ENCODE data around the gene TNFRSF4. TPM values are rescaled to one million over a fixed set of nuclear protein-coding genes. Genes with fewer than 3 reads are reported as not detected.

TNFRSF4 gene
- total and polyA plus RNA-seq, 4 donors, result 0.08 to 0.35 (median 0.15) TPM; not detected in 1

DNA sequence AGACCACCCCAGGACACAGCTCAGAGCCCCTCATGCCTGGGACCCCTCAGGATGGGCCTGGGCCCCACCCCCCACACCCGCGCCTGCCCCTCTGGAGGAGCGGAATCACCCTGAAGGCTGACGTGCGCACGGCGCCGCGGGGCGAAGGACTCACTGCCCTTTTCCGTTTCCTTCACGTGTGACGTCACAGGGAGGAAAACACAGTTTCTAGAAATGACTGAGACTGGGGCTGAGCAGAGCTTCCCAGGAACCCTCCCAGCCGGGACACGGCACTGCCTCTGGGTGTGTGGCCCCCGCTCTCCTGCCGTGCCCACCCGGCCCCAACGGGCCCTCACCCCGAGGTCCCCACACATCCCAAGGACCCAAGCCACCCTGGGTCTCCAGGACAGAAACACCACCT lies 5.4 kb upstream of the TNFRSF4 start:
- no peak for DNase-seq (ENCODE audit: low spot score)
- Histone ChIP-seq H3K9me3 (ENCODE audit: control insufficient read depth in 4 of 4, low read length in 3 of 4) (no peaks in the 10 kb centered on the region), H3K4me1 (ENCODE audit: control insufficient read depth in 4 of 4, insufficient read depth in 4 of 4, low read length in 3 of 4) (peaks cover 0 to 5% (median 0%) of the 10 kb centered on the region in 4 donors), H3K9ac (ENCODE audit: low read depth in 1 of 2, low read length in 2 of 2) (no peak overlapping the region), H3K27me3 (ENCODE audit: control insufficient read depth in 4 of 4, insufficient read depth in 4 of 4, low read length in 3 of 4) (no peaks in the 10 kb centered on the region), H3K36me3 (ENCODE audit: control insufficient read depth in 4 of 4, insufficient read depth in 3 of 4, low read depth in 1 of 4, low read length in 3 of 4) (peaks cover 21 to 69% (median 32%) of the 10 kb centered on the region in 4 donors), H3K4me3 (ENCODE audit: low read depth in 1 of 3, low read length in 3 of 3) (no peak overlapping the region), H3K27ac (ENCODE audit: low read depth in 1 of 2, low read length in 2 of 2) (no peak overlapping the region)
- TF ChIP-seq EGR1 (IDR thresholded peaks at IDR 0.05; ENCODE audit: low read depth in 2 of 2) (no peak), RXRA (IDR thresholded peaks at IDR 0.05) (no peak), HNF4G (IDR thresholded peaks at IDR 0.05) (no peak), JUND (IDR thresholded peaks at IDR 0.05) (no peak), GABPA (IDR thresholded peaks at IDR 0.05 in 1 of 2, conservative IDR thresholded peaks at IDR 0.05 in 1 of 2) (no peak)
- TF ChIP-seq, protein P1, sequence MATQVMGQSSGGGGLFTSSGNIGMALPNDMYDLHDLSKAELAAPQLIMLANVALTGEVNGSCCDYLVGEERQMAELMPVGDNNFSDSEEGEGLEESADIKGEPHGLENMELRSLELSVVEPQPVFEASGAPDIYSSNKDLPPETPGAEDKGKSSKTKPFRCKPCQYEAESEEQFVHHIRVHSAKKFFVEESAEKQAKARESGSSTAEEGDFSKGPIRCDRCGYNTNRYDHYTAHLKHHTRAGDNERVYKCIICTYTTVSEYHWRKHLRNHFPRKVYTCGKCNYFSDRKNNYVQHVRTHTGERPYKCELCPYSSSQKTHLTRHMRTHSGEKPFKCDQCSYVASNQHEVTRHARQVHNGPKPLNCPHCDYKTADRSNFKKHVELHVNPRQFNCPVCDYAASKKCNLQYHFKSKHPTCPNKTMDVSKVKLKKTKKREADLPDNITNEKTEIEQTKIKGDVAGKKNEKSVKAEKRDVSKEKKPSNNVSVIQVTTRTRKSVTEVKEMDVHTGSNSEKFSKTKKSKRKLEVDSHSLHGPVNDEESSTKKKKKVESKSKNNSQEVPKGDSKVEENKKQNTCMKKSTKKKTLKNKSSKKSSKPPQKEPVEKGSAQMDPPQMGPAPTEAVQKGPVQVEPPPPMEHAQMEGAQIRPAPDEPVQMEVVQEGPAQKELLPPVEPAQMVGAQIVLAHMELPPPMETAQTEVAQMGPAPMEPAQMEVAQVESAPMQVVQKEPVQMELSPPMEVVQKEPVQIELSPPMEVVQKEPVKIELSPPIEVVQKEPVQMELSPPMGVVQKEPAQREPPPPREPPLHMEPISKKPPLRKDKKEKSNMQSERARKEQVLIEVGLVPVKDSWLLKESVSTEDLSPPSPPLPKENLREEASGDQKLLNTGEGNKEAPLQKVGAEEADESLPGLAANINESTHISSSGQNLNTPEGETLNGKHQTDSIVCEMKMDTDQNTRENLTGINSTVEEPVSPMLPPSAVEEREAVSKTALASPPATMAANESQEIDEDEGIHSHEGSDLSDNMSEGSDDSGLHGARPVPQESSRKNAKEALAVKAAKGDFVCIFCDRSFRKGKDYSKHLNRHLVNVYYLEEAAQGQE (IDR thresholded peaks at IDR 0.05), result no peak
- TF ChIP-seq, protein P2, sequence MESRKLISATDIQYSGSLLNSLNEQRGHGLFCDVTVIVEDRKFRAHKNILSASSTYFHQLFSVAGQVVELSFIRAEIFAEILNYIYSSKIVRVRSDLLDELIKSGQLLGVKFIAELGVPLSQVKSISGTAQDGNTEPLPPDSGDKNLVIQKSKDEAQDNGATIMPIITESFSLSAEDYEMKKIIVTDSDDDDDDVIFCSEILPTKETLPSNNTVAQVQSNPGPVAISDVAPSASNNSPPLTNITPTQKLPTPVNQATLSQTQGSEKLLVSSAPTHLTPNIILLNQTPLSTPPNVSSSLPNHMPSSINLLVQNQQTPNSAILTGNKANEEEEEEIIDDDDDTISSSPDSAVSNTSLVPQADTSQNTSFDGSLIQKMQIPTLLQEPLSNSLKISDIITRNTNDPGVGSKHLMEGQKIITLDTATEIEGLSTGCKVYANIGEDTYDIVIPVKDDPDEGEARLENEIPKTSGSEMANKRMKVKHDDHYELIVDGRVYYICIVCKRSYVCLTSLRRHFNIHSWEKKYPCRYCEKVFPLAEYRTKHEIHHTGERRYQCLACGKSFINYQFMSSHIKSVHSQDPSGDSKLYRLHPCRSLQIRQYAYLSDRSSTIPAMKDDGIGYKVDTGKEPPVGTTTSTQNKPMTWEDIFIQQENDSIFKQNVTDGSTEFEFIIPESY (IDR thresholded peaks at IDR 0.05), result no peak
- TF ChIP-seq, protein P3, sequence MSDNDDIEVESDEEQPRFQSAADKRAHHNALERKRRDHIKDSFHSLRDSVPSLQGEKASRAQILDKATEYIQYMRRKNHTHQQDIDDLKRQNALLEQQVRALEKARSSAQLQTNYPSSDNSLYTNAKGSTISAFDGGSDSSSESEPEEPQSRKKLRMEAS (IDR thresholded peaks at IDR 0.05), result no peak
- TF ChIP-seq, protein P4, sequence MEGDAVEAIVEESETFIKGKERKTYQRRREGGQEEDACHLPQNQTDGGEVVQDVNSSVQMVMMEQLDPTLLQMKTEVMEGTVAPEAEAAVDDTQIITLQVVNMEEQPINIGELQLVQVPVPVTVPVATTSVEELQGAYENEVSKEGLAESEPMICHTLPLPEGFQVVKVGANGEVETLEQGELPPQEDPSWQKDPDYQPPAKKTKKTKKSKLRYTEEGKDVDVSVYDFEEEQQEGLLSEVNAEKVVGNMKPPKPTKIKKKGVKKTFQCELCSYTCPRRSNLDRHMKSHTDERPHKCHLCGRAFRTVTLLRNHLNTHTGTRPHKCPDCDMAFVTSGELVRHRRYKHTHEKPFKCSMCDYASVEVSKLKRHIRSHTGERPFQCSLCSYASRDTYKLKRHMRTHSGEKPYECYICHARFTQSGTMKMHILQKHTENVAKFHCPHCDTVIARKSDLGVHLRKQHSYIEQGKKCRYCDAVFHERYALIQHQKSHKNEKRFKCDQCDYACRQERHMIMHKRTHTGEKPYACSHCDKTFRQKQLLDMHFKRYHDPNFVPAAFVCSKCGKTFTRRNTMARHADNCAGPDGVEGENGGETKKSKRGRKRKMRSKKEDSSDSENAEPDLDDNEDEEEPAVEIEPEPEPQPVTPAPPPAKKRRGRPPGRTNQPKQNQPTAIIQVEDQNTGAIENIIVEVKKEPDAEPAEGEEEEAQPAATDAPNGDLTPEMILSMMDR (IDR thresholded peaks at IDR 0.05; ENCODE audit: low read depth, low read length, missing input control), result no peak
- 95% methylated on average over 20 of the region's 20 CpGs for WGBS

DNA sequence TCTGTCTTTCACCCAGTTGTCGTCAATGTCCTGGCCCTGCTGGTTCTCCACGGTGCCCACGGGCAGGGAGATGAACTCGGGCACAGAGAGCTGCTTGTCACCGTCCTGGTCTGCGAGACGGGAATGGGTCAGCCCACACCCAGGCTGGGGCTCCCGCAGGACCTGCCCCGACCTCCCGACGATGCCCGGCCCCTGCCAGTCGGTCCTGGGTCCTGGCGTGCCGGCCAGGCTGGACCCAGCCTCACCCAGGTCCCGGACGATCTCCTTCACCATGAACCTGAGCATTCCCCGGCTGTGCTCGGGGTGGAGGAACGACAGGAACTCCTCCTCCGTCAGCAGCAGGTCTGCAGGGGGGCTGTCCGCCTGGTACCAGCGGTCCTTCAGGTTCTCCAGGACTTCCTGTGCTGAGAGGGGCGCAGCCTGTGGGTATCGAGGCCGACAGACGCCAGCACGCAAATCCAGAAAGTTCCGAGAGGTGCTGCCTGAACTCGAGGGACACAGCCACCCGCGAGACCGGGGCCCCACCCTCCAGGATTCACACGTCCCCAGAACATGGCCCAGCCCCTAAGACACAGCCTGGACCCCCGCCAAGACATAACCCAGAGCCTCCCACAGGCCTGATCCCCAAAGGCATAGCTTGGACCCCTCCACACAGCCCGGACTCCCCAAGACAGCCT lies 4.7 kb upstream of the TNFRSF4 start:
- no peak overlapping the region for H3K9ac ChIP-seq (ENCODE audit: low read depth in 1 of 2, low read length in 2 of 2)

More for the DNA sequence above, 4.7 kb upstream of the TNFRSF4 start:
- no peak overlapping the region for H3K4me3 ChIP-seq (ENCODE audit: low read depth in 1 of 3, low read length in 3 of 3)
- peaks cover 21 to 67% (median 31%) of the 10 kb centered on the region in 4 donors for H3K36me3 ChIP-seq (ENCODE audit: control insufficient read depth in 4 of 4, insufficient read depth in 3 of 4, low read depth in 1 of 4, low read length in 3 of 4)
- no peak overlapping the region for H3K27ac ChIP-seq (ENCODE audit: low read depth in 1 of 2, low read length in 2 of 2)
- no peaks in the 10 kb centered on the region for H3K9me3 ChIP-seq (ENCODE audit: control insufficient read depth in 4 of 4, low read length in 3 of 4)
- no peak for DNase-seq (ENCODE audit: low spot score)
- 97% methylated on average over 36 of the region's 36 CpGs for WGBS
- peaks cover 0 to 5% (median 0%) of the 10 kb centered on the region in 4 donors for H3K4me1 ChIP-seq (ENCODE audit: control insufficient read depth in 4 of 4, insufficient read depth in 4 of 4, low read length in 3 of 4)
- no peaks in the 10 kb centered on the region for H3K27me3 ChIP-seq (ENCODE audit: control insufficient read depth in 4 of 4, insufficient read depth in 4 of 4, low read length in 3 of 4)
- TF ChIP-seq TAF1 (conservative IDR thresholded peaks at IDR 0.05), result no peak
